GM19324 (cell line): ENCODE measurements around the gene ABCA4.

Source experiments
- ATAC-seq: cut with Tn5 transposase; IDR thresholded peaks from one replicate; pipeline ENCODE4 v1.9.1; 2021; ENCODE audit warnings: mild to moderate bottlenecking, moderate library complexity; ENCODE audit not compliant: unreplicated experiment, low FRiP score

The ABCA4 gene

DNA sequence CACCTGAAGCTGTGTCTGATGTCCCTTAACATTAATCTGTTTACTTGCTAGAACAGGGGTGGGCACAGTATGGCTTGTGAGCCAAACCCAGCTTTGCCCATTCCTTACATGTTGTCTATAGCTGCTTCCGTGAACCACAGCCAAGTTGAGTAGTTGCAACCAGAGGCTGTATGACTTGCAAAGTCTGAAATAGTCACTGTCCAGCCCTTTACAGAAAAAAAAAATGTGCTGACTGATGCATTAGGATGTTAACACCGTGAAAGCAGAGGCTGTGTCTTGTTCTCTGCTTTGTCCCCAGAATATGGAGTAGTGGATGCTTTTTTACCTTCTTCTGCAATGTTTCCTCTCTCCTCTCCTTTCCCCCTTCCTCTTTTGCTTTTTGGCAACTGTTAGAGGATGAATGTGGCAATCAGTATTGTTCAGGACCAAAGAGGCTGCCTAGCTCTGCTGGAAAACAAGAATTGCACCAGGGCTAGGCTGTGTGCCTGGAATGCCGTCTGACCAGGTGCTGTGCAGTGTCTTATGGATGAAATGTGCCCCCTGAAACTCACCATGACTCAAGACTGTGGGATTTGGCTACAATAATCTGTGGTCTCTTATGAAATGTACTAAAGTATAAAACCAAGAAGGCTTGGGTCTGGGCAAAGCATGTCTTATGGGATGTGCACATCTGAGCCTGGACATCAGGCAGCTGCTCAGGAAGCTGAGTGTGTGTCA, 132.2 kb downstream of the ABCA4 start:
- ATAC-seq: no peak

DNA sequence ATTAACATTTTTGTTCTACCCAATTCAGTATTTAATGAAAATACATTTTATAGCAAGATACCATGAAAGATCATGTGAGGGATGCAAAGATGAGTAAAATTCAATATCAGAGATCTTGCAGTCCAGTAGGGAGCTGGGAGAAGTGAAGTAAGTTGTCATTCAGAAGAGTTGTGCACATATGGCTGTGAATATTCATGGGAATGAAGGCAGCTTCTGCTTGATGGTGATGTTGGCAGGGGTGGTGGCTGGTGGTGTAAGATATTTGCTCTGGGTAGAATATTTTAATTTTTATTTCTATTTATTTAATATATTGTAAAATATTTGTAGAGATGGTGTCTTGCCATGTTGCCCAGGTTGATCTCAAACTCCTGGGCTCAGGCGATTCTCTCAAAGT, 139.7 kb downstream of the ABCA4 start:
- no peak for ATAC-seq

DNA sequence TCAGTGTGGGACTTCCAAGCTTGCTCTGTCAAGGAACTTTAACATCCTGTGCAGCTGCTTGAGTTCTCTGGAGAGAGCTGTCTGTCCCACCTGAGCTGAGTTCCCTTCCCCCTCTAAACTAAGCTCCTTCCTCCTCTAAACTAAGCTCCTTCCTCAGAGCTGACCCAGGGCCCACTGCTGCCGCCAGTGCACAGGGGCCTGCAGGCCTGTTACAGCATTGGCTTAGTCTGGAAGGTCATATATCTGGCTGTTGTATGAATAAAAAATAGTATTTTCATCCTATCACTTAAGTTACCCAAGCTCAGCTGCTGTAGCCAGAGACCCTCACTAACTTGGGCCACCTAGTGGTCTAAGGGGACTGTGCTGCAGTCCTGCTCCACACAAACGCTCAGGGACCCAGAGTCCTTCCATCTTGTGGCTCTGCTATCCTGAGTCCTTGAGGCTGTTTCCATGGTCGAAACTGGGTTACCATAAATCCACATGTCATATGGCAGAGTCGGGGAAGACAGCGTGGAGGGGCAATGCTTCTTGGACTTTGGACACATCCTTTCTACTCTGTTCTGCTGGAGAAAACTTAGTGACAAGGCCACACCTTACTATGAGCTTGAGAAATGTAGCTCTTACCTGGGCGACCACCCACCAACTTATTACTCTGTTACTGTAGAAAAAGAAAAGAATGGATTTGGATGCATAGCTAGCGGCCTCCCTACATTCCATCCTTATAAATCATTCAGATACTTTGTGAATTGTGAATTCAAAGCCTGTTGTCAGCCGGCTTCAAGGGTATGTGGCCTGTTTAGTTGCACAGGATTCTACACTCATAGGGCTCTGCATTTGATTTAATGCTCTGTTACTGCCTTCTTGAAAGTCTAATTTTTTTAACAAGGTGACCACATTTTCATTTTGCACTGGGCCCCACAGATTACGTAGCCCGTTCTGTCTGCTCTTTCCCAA, 140.4 kb downstream of the ABCA4 start:
- no peak for ATAC-seq

DNA sequence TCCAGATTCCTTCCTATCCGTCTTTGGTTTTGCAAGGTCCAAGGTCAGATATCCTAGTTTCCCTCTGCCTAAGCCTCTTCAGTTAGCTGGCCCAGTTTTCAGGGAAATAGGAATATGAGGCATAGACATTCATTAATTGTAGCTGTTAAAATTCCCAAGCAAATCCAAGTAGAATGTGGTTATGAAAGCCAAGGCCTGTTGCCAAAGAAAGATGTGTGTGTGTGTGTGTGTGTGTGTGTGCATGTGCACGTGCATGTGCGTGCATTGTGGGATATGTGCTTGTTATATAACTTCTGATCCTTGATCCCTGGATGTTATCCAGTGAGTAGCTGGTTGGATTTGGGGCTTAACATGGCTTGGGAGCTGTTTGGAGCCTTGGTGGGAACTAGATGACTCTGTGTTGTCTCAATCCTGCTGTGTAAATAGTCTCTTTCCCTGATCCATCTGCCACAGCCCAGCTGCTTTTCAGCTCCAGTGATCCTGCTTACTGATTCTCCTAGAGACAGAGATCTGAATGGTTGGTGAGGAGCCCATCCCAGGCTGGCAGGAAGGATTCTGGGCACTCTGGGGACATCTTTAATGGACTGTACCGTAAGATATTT, 141.1 kb downstream of the ABCA4 start:
- no peak for ATAC-seq

DNA sequence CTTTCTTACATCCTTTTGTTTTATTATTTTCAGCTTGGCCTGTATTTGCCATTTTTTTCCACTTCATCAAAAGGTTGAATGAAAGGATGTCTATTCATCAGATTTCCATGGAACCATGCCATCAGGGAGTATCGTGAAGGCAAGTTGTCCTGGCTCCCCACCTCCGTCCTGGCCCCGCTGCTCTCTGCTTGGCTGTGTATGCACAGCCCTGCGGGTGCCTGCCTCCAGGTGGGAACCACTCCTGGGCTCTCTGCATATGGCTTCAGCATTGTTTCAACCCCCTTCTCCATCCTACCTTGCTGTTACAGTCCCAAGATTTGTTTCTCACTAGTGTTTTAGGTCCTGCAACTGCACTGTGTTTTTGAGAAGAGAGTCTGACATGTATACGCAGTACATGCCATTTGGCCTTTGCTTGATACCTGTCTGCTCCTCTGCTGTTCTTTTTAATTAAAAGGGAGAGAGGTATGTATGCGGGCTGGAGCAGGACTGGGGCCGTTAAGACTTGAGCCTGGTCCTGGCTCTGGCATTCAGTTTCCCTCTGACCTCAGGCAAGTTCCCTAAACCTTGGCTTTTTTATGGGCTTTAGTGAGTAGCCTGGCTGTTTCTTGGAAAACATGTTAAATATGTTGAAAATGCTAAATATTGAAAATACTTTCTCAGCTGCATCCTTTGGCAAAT, 141.8 kb downstream of the ABCA4 start:
- no peak for ATAC-seq

DNA sequence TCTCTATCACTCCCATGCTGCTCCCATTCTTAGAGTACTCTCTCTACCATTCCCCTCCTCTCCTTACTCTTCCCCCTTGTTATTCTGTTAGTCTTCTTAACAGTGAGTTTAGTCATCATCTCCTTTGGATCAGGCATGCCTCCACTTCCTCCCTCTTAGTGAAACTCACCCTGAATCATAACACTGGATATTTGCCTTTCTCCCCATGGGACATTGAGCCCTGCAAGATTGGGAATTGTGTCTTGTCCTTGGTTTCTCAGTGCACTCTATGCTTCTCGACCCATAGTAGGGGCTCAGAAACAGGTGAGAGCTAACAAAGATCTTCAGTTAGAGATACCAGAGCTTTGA, 143.4 kb downstream of the ABCA4 start:
- ATAC-seq: no peak

DNA sequence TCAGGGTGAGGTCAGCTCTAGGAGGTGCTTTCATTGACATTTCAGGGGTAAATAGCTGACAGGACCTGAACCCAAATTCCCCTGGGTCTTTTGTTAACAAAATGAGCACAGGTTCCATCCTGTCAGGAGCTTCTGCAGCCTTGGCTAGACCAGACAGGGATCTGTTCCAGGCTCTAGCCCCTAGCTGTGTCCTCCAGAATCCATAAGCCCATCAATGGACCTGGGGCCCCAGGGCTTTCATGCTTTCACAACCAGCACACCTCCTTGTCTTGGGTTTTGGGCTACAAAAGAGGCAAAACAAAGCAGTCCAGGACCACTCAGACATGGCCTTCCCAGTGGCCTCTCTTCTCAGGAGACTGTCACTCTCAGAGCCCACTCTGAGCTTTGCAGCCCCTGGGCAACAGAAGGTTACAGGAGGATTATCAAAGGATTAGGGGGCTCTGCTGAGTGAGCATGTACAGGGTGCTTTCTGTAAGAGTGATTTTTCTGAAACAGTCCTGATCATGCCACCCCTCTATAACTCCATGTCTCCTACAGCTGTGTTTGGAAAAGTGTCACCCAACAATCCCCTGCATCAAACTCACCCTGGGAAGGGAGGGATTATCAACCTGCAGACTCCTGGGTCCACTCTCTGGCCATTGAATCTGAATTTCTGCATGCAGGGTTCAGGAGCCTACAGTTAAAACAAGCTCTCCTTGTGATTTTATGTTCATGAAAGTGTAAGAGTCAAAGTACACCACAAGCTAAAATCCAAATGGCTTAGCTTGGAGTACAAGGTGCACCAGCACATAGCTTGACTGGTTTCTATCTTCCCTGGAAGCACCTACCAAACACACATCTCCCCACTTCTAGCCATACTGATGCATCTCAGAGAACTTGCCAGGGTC, 144.0 kb downstream of the ABCA4 start:
- no peak for ATAC-seq

DNA sequence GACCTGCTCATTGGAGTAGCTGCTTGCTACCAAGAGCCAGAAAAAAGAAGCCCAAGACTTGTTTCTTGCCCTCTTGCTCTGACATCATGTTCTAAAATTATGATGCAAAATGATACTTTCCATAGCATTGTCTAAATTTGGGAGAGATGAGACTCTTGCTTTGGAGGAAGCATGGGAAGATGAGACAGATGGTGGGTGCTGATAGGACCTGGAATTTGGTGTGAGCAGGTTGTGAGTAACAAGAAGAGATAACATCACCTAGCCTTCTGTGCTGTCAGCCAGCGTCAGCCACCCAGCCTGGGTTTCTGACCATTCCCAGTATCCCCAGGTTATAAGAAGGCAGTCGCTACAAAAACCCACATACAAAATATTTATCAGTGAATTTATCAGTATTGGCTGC, 144.7 kb downstream of the ABCA4 start:
- no peak for ATAC-seq

DNA sequence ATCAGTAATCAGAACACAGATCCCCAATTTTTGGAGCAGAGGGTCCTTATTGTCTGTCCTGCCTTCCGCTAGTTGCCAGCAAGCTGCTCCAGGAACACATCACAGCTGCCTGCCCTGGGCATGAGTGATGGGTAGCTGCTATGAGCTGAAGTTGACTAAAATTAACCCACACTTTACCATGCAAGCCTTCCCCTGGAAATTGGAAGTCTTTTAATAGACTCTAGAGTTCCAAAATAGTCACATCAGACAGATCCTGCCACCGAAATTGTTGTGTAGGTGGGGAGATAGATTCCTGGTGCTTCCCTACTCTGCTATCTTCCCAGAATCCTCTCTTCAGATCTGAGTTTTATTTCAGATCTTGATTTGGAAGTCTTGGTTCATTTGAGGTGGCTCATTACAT, 148.6 kb downstream of the ABCA4 start:
- no peak for ATAC-seq

DNA sequence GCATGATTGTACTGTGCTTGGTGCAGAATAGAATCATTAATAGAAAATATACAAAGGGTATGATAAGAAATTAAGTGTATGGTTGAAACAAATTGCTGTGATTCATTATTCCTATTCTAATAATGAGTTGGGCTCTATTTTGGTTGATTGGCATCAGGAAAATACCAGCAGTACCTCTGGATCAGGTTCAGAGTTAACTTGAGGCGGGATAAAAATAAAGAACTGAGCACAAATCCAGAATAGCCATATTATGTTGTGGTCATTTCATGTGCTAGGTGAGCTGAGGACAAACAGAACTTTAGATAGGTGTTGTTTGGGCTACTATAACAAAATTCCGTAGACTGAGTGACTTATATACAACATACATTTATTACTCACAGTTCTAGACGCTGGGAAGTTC, 151.1 kb downstream of the ABCA4 start:
- ATAC-seq: no peak

DNA sequence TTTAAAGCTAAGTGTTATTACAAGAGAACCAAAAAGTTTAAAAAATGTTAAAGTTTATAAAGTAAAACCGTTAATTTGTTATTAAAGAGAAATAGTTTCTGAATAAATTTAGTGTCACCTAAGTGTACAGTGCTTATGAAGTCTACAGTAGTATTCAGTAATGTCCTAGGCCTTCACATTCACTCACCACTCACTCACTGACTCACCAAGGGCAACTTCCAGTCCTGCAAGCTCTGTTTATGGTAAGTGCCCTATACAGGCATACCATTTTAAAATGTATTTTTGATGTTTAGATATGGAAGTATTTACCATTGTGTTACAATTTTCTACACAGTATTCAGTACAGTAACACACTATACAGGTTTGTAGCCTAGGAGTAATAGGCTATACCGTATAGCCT, 151.6 kb downstream of the ABCA4 start:
- no peak for ATAC-seq

DNA sequence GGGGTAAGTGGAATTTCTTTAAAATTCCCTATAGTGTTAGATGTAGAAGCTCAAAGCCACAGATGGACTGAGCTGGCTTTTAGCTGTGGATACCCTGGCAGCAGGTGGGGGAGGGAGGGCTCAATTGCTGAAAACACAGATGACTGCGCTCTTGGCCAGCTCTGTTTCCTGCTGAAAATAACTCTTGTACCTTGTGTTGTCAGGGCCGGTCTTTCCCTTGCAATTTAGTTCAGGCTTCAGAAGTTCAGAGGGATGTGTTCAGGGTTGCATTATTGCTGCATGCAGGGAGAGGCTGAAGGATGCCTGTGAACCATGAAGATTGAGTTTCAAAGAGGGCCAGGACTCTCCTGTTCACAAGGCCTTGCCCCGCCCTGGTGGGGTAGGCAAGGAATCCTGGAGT, 153.6 kb downstream of the ABCA4 start:
- no peak for ATAC-seq

DNA sequence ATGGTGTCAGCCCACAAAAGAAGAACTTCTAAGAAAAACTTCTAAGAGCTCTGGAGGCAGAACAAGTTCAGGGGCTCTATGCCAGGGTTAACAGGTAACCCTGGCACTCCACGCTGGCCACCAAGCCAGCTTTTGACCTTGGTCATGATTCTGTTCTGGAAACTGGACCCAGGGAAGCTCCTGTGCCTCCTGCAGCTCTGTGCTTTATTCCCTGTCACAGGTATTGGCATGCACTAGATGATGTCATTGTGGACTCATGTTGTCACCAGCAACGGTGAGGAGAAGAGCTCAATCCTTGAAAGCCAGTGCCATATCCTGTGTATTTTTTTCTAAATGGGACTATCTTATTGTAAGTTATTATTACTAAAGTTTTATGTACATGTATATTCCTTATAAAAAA, 155.1 kb downstream of the ABCA4 start:
- no peak for ATAC-seq

DNA sequence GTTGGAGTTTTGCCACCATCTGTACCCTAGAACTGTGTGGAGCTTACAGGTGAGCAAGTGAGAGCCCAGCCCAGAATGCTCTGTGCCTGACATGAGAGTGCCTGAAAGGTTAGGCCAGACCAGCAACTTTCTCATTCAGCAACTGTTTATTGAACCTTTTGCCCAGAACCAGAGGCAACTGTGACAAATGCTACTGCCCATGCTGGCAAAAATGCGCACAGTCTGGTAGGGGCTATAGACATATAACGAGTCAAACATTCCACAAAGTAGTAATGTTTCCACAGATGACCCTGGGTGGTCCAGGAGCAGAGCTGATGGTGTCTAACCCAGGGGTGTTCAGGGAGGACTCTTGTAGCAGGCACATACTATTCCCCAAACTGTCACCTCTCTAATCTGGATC, 155.7 kb downstream of the ABCA4 start:
- no peak for ATAC-seq

DNA sequence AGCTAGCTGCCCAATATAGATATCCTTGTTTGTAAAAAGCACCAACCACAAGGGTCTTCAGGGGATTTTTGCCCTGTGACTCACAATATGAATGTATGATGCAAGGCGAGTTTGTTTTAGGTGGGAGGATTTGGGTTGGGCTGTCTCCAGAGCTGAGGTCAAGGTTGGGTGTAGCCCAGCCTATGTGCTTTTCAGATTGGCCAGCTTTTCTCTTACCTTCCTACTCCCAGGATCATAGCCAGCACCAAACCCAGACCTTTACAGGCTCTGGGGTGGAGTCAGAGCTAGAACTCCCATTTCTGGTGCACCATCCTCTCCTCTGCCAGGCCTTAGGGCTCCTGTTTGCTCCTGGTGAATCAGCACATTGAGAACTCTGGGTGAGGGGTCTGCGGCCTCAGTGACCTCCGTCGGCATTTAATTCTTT, 156.2 kb downstream of the ABCA4 start:
- no peak for ATAC-seq

DNA sequence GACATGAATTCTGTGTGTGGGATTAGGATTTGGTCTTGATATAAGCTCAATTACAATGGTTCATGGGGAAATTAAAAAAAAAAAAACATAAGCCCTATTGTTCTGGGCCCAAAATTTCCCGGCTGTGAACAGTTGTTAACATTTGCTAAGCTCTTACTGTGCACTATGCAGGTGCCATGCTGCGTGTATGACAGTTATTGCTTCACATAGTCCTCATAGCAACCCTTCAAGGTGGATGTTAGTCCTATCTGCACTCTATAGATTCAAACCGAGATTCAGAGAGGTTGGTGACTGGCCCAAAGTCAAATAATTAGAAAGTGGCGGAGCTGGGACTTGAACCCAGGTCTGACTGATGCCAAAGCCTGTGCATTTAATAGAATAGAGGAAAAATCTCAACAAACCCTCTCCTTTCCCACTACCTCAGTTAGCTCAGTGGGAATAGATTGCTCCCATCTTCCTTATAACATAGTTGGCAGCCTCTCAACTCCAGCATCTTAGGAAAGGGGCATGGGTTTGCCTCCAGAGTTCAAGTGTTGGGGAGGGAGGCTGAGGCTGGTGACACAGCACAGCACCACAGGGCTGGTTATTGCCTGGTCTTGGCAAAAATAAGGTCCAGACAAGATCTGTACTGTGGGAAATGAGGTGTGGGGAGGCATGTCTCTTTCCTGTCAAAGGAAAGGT, 156.7 kb downstream of the ABCA4 start:
- ATAC-seq: no peak

DNA sequence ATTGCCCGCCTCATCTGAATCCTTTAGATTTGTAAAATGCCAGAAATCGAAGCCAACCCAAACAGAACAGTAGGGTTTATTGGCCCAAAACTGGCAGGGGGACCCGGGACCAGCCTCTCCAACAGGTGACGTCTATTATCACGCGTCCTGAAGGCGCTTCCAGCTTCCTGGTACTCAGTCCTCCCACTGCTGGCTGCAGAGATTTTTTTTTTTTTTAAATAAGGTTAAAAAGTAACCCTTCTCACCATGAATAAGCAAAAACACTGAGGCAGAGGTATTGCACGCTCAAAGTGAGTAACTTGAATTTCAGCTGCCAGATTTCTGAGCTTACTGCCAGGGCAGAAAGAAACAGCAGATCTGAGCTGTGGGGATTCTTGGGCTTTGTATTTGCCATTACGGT, 157.4 kb downstream of the ABCA4 start:
- no peak for ATAC-seq

DNA sequence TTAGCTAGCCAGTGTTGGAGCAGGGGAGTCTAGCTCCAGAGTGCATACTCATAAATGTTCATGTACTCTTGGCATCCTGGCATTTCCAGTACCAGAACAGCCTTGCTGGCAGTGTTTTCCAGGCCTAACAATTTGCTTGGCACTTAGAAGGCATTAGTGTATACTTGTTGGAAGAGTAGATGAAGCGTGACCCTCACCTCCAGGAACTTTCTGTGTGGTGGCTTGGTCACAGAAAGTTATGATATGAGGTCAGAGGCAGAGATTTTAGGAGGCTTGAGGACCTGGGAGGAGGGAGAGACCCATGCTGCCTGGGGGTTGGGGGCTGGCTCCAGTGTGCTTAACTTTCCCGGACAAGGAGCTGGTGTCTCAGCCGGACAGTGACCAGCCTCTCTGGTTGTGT, 159.0 kb downstream of the ABCA4 start:
- ATAC-seq: no peak

DNA sequence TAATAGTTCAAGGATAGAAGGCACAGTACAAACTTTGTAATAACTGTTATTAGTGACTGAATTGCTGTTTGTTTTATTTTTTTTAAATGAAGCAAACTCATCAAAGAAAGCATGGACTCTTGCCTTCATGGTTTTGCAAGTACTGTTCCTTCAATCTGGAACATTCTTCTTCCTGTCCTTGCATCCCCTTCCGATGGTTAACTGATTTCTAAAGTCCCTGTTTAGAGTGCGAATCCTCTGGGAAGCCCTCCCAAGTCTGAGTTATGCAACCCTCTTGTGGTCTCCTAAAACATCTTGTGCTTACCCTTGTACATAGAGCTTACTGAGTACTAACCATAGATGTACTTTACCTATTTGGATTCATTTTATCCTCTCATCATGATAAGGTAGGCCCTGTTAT, 159.5 kb downstream of the ABCA4 start:
- no peak for ATAC-seq
